Mucosa of descending colon (tissue), 3 donors: ENCODE measurements around the gene USP20. TPM values are rescaled to one million over a fixed set of nuclear protein-coding genes. Genes with fewer than 3 reads are reported as not detected.

Experiments
- ATAC-seq: fragments of 200-7000 bp; cut with Tn5 transposase; one replicate; pipeline ENCODE4 v1.9.1; 2020; ENCODE audit warnings: mild to moderate bottlenecking, moderate library complexity
- DNase-seq, 3 donors: peaks; one replicate each; pipeline ENCODE4 v3.0.0-alpha.2; 2020
- H3K36me3 ChIP-seq: fragments of 200-600 bp; one replicate; pipeline ENCODE4 v1.8.0; 2021; ENCODE audit warnings: low read depth, mild to moderate bottlenecking
- H3K4me1 ChIP-seq: fragments of 200-600 bp; one replicate; pipeline ENCODE4 v1.8.0; 2021; ENCODE audit warnings: low read depth, mild to moderate bottlenecking
- H3K4me3 ChIP-seq: fragments of 200-600 bp; one replicate; pipeline ENCODE4 v1.8.0; 2021; ENCODE audit warnings: mild to moderate bottlenecking
- H3K9me3 ChIP-seq: fragments of 200-600 bp; one replicate; pipeline ENCODE4 v1.8.0; 2021; ENCODE audit warnings: mild to moderate bottlenecking
- intact Hi-C, 2 donors: fragments of 100-400 bp; cut with DNase I in 1 of 2; cut with micrococcal nuclease in 1 of 2; formaldehyde crosslinking; loops; one replicate each; pipeline versions ENCODE4 v1.11.0 to v1.11.1; 2022; cut with DNase I, micrococcal nuclease
- total RNA-seq, 3 donors: library from RNA; stranded (reverse); fragmentation: NEBNext Ultra II Directional in 2 of 3; extraction: Animal tissue kit (Norgen Biotek cat#: 25700) in 2 of 3; gene quantifications; one replicate each; pipeline versions ENCODE4 v1.2.1 to v1.2.4, GENCODE V29; 2021 to 2023
- TF ChIP-seq, protein P1 (sequence below): fragments of 200-600 bp; IDR thresholded peaks from one replicate; pipeline ENCODE4 v1.8.0; 2022; ENCODE audit warnings: antibody characterized with exemption, mild to moderate bottlenecking
- donor health status: DM: no; HTN: no; CAD: no; lungs with moderate emphysema.
- donor health status: DM: no; HTN: no; CAD: no.
- donor health status: DM: no; HTN: yes; CAD: no.

USP20 gene
- total RNA-seq, 3 donors from 2014 or later, result 20.2 to 32.3 (median 22.9) TPM

GRCh38 chr9:129839324-129840023 lies 4.2 kb downstream of the USP20 start:
- Histone ChIP-seq H3K4me1 (peaks cover 15% of the 10 kb centered on the region), H3K36me3 (no peaks in the 10 kb centered on the region), H3K9me3 (no peaks in the 10 kb centered on the region), H3K4me3 (no peak overlapping the region)
- ATAC-seq, result no peak
- intact Hi-C loops, result no loop called here
- no peak for DNase-seq
- TF ChIP-seq, protein P1, sequence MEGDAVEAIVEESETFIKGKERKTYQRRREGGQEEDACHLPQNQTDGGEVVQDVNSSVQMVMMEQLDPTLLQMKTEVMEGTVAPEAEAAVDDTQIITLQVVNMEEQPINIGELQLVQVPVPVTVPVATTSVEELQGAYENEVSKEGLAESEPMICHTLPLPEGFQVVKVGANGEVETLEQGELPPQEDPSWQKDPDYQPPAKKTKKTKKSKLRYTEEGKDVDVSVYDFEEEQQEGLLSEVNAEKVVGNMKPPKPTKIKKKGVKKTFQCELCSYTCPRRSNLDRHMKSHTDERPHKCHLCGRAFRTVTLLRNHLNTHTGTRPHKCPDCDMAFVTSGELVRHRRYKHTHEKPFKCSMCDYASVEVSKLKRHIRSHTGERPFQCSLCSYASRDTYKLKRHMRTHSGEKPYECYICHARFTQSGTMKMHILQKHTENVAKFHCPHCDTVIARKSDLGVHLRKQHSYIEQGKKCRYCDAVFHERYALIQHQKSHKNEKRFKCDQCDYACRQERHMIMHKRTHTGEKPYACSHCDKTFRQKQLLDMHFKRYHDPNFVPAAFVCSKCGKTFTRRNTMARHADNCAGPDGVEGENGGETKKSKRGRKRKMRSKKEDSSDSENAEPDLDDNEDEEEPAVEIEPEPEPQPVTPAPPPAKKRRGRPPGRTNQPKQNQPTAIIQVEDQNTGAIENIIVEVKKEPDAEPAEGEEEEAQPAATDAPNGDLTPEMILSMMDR, result no peak

GRCh38 chr9:129840034-129840433 lies 4.8 kb downstream of the USP20 start:
- ATAC-seq (no peak), DNase-seq (no peak)
- peaks cover 15% of the 10 kb centered on the region for H3K4me1 ChIP-seq
- no peaks in the 10 kb centered on the region for H3K36me3 ChIP-seq
- no peaks in the 10 kb centered on the region for H3K9me3 ChIP-seq
- no peak overlapping the region for H3K4me3 ChIP-seq
- intact Hi-C loops, result no loop called here
- TF ChIP-seq, protein P1, result no peak

DNA sequence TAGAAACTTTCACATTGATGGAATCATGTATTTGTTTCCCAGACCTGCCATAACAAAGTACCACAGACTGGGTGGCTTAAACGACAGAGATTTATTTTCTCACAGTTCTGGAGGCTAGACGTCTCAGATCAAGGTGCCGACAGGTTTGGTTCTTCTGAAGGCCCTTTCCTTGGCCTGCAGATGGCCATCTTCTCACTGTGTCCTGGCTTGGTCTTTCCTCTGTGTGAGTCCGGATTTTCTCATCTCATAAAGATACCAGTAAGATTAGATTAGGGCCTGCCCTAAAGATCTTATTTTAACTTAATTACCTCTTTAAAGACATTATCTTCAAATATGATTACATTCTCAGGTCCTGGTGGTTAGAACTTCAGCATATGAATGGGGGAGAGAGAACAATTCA lies 5.8 kb downstream of the USP20 start:
- Histone ChIP-seq H3K9me3 (no peaks in the 10 kb centered on the region), H3K4me1 (peaks cover 12% of the 10 kb centered on the region), H3K4me3 (no peak overlapping the region), H3K36me3 (no peaks in the 10 kb centered on the region)
- intact Hi-C loops, result no loop called here
- TF ChIP-seq, protein P1, result no peak
- ATAC-seq, result no peak
- no peak for DNase-seq

- TF ChIP-seq, protein P1, result no peak
- no peak overlapping the region for H3K4me3 ChIP-seq
- H3K36me3 ChIP-seq, result no peaks in the 10 kb centered on the region
- intact Hi-C loops, result no loop called here
- no peak for DNase-seq
- H3K9me3 ChIP-seq, result no peaks in the 10 kb centered on the region
- ATAC-seq, result no peak
- H3K4me1 ChIP-seq, result no peaks in the 10 kb centered on the region
Observed at GRCh38 chr9:129845373-129845772, 10.1 kb downstream of the USP20 start.

DNA sequence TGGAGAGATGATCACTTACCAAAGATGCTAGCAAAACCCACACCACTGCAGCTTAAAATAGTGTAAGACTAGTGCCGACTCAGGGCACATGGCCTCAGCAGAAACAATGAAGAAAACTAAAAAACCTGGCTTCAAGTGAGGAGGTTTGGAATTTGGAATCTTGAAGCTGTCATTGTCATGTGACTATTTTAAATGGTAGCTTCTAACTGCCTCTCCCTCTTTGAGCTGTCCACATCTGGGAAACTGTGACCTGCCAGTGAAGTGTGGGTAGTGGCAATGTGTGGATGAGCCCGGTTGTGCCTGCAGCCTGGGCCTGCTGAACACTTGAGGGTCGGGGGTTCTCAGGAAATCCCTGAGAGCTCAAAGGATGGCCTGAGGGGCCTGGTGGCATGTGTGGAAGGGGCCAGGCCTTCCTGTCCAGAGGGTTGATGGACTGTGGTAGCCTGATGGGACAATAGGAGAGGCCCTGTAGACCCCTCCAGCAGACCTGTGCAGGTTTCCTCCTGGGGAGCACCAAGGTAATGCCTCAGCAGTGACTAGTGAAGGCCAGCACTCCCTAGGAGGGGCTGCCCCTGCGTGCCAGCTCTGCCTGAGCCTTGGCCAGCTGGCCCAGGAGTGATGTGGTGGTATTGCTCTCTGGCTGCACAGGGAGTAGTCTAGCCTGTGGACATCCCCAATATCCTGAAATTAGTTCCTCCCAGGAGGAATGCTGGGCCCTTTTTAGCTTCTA lies 13.6 kb downstream of the USP20 start:
- intact Hi-C loops, result no loop called here
- DNase-seq (no peak), ATAC-seq (no peak)
- no peaks in the 10 kb centered on the region for H3K9me3 ChIP-seq
- H3K36me3 ChIP-seq, result no peaks in the 10 kb centered on the region
- TF ChIP-seq, protein P1, result no peak
- no peaks in the 10 kb centered on the region for H3K4me1 ChIP-seq
- H3K4me3 ChIP-seq, result no peak overlapping the region
